GM12892 (cell line): Measurements from ENCODE around the gene PARP1.
"Not testable (repeated sequence)": the region's sequence is repeated elsewhere in the genome, so short reads cannot be mapped to it uniquely, and the experiment has no call there.

Experiments used
- POLR2A ChIP-seq: IDR thresholded peaks from 2 replicates; pipeline ENCODE4 v1.6.1; 2011; ENCODE audit warnings: low read depth, low read length, control low read depth
- POLR2AphosphoS5 ChIP-seq: IDR thresholded peaks from 2 replicates; pipeline ENCODE4 v1.6.1; 2011; ENCODE audit warnings: low read depth, low read length, control low read depth
- TAF1 ChIP-seq: IDR thresholded peaks from 2 replicates; pipeline ENCODE4 v1.6.1; 2011; ENCODE audit warnings: low read depth, mild to moderate bottlenecking, control low read depth, low read length, borderline replicate concordance

GRCh38 chr1:226340111-226340510 lies 67.8 kb downstream of the PARP1 start:
- TF ChIP-seq TAF1, POLR2AphosphoS5, POLR2A: not testable (repeated sequence)
